CD14-positive monocyte (primary cell): Measurements from ENCODE around the gene TNFSF9. TPM values are rescaled to one million over a fixed set of nuclear protein-coding genes. Genes with fewer than 3 reads are reported as not detected.
A peak's percentile ranks its signal among the peaks of the same experiment; 100 is the strongest.

Experiments used
- DNase-seq, 3 donors: peaks; one replicate each; pipeline ENCODE4 v3.0.0-alpha.2; 2011 to 2022
- H2AFZ ChIP-seq: 2 replicates; pipeline ENCODE4 v1.6.0; 2012; ENCODE audit warnings: mild to moderate bottlenecking, low read depth, low read length, inconsistent platforms; ENCODE audit not compliant: insufficient read depth, poor library complexity, severe bottlenecking
- H3K27ac ChIP-seq, 2 donors: 1 replicate in 1 of 2; 2 replicates in 1 of 2; pipeline ENCODE4 v1.5.1; 2012 to 2013; ENCODE audit warnings: low read length in 2 of 2, control low read depth in 1 of 2, inconsistent platforms in 1 of 2, low read depth in 1 of 2, mild to moderate bottlenecking in 1 of 2
- H3K27me3 ChIP-seq, 2 donors: one replicate each; pipeline versions ENCODE4 v1.6.0 to v1.6.1; 2011 to 2013; ENCODE audit warnings: low read length in 2 of 2; ENCODE audit not compliant: control insufficient read depth in 2 of 2, insufficient read depth in 2 of 2
- H3K36me3 ChIP-seq, 2 donors: replicated peaks in 1 of 2; 1 replicate in 1 of 2; 2 replicates in 1 of 2; pipeline versions ENCODE4 v1.5.1 to v1.6.1; 2012 to 2013; ENCODE audit warnings: low read length in 2 of 2, control low read depth in 1 of 2, inconsistent platforms in 1 of 2, mild to moderate bottlenecking in 1 of 2; ENCODE audit not compliant: insufficient read depth in 2 of 2, control insufficient read depth in 1 of 2
- H3K4me1 ChIP-seq, 2 donors: 1 replicate in 1 of 2; 2 replicates in 1 of 2; pipeline versions ENCODE4 v1.5.1 to v1.6.1; 2012 to 2013; ENCODE audit warnings: low read length in 2 of 2, control low read depth in 1 of 2, inconsistent platforms in 1 of 2, mild to moderate bottlenecking in 1 of 2, moderate library complexity in 1 of 2; ENCODE audit not compliant: insufficient read depth in 2 of 2, control insufficient read depth in 1 of 2
- H3K4me2 ChIP-seq: replicated peaks from 2 replicates; pipeline ENCODE3; 2012; ENCODE audit warnings: low read length, moderate library complexity, mild to moderate bottlenecking; ENCODE audit not compliant: poor library complexity, severe bottlenecking; ENCODE audit errors: extremely low read depth
- H3K4me3 ChIP-seq, 3 experiments: fragments of 200-600 bp in 1 of 3; sonication (generic) in 1 of 3; replicated peaks in 1 of 3; 1 replicate in 2 of 3; 2 replicates in 1 of 3; pipeline ENCODE4 v1.5.1; 2011 to 2013; ENCODE audit warnings: low read length in 3 of 3, mild to moderate bottlenecking in 3 of 3, control low read depth in 2 of 3, low read depth in 2 of 3, inconsistent platforms in 1 of 3, moderate library complexity in 1 of 3
- H3K79me2 ChIP-seq: 2 replicates; pipeline ENCODE4 v1.6.0; 2012; ENCODE audit warnings: mild to moderate bottlenecking, control low read depth, inconsistent platforms, low read length, moderate library complexity; ENCODE audit not compliant: insufficient read depth
- H3K9ac ChIP-seq: 2 replicates; pipeline ENCODE4 v1.6.0; 2017; ENCODE audit warnings: low read length, mild to moderate bottlenecking; ENCODE audit not compliant: insufficient read depth, poor library complexity, severe bottlenecking
- H3K9me3 ChIP-seq, 2 donors: replicated peaks in 1 of 2; 1 replicate in 1 of 2; 2 replicates in 1 of 2; pipeline versions ENCODE4 v1.5.1 to v1.6.1; 2012 to 2013; ENCODE audit warnings: low read length in 2 of 2, control low read depth in 1 of 2; ENCODE audit not compliant: control insufficient read depth in 1 of 2, insufficient read depth in 1 of 2
- H4K20me1 ChIP-seq: 2 replicates; pipeline ENCODE4 v1.6.0; 2012; ENCODE audit warnings: mild to moderate bottlenecking, low read length, control low read depth, moderate library complexity; ENCODE audit not compliant: insufficient read depth
- H3K27ac Mint-ChIP-seq, 7 donors: one replicate each; pipeline ENCODE4 v1.8.0; 2020; ENCODE audit warnings: mild to moderate bottlenecking in 7 of 7, mixed read lengths in 7 of 7, moderate library complexity in 6 of 7, inconsistent platforms in 2 of 7
- H3K27me3 Mint-ChIP-seq, 3 donors: one replicate each; pipeline ENCODE4 v1.8.0; 2021 to 2022; ENCODE audit warnings: low read depth in 3 of 3, mild to moderate bottlenecking in 3 of 3, mixed read lengths in 3 of 3, moderate library complexity in 3 of 3, inconsistent platforms in 1 of 3
- H3K36me3 Mint-ChIP-seq, 2 donors: one replicate each; pipeline ENCODE4 v1.8.0; 2020; ENCODE audit warnings: mixed read lengths in 2 of 2, inconsistent platforms in 1 of 2, mild to moderate bottlenecking in 1 of 2
- H3K4me1 Mint-ChIP-seq: one replicate; pipeline ENCODE4 v1.8.0; 2020; ENCODE audit warnings: mild to moderate bottlenecking, mixed read lengths
- H3K4me3 Mint-ChIP-seq, 2 donors: one replicate each; pipeline ENCODE4 v1.8.0; 2020; ENCODE audit warnings: mild to moderate bottlenecking in 2 of 2, mixed read lengths in 2 of 2, moderate library complexity in 1 of 2
- H3K9me3 Mint-ChIP-seq, 7 donors: one replicate each; pipeline ENCODE4 v1.8.0; 2020 to 2022; ENCODE audit warnings: mixed read lengths in 7 of 7, mild to moderate bottlenecking in 6 of 7, moderate library complexity in 6 of 7, inconsistent platforms in 2 of 7
- CTCF ChIP-seq: fragments of 200-600 bp; IDR thresholded peaks from one replicate; pipeline ENCODE4 v1.8.0; 2022; ENCODE audit warnings: antibody characterized with exemption, mild to moderate bottlenecking
- WGBS: methylation state at CpG from one replicate; pipeline ENCODE4 v1.1.5; 2013; ENCODE audit warnings: missing lambda C conversion rate; ENCODE audit not compliant: insufficient coverage; 5-methylcytosine and 5-hydroxymethylcytosine counted together
- intact Hi-C, 2 donors: fragments of 100-400 bp; cut with micrococcal nuclease; formaldehyde crosslinking; loops; one replicate each; pipeline versions ENCODE4 v1.15.0 to v1.15.1; 2023
- polyA plus RNA-seq, 3 donors: library from polyadenylated mRNA; depleted of rRNA in 1 of 3; unstranded in 2 of 3; stranded (reverse) in 1 of 3; fragments of 300-500 nt in 2 of 3; fragments of >200 nt in 1 of 3; fragmentation: Illumina TruSeq in 2 of 3; gene quantifications; 1 replicate in 2 of 3; 2 replicates in 1 of 3; pipeline ENCODE4 v1.2.3, GENCODE V29; 2012 to 2021

TNFSF9 gene
- polyA plus RNA-seq, 3 donors, result 3.7 to 4.9 (median 4.3) TPM

- peak overlapping the region in 1 of 2 donors; percentile 44 for H3K4me3 Mint-ChIP-seq
- no peaks in the 10 kb centered on the region for H3K9me3 ChIP-seq
- peak overlapping the region in 1 of 7 donors; percentile 21 for H3K27ac Mint-ChIP-seq
- peaks cover 34% of the 10 kb centered on the region for H3K4me1 Mint-ChIP-seq
- TF ChIP-seq CTCF, result no peak
- 29% methylated on average over 8 of the region's 14 CpGs for WGBS
- H3K4me1 ChIP-seq, result peaks cover 27 to 39% of the 10 kb centered on the region in 2 donors
- H3K4me2 ChIP-seq, result no peak overlapping the region
- no peak overlapping the region for H3K9ac ChIP-seq
- H3K9me3 Mint-ChIP-seq, result peaks cover 0 to 4% (median 1%) of the 10 kb centered on the region in 7 donors
- no peaks in the 10 kb centered on the region for H3K36me3 Mint-ChIP-seq
- peaks cover 5 to 27% (median 18%) of the 10 kb centered on the region in 3 donors for H3K27me3 Mint-ChIP-seq
- peak overlapping the region; percentile 50 for H2AFZ ChIP-seq
- H4K20me1 ChIP-seq, result no peaks in the 10 kb centered on the region
- H3K27me3 ChIP-seq, result no peaks in the 10 kb centered on the region
- no peak overlapping the region for H3K27ac ChIP-seq
- no peaks in the 10 kb centered on the region for H3K36me3 ChIP-seq
- peak in 1 of 3 donors; percentile 55 for DNase-seq
- intact Hi-C loops, result loop anchor here (10.0 kb wide), 1 partner anchor 246 kb away; the partner anchor contains the start of gene SH2D3A (in 2 of the 2)
- H3K4me3 ChIP-seq, result no peak overlapping the region
- H3K79me2 ChIP-seq, result no peaks in the 10 kb centered on the region
Measured at GRCh38 chr19:6518145-6518911, 12.5 kb upstream of the TNFSF9 start.

- no peak for TF ChIP-seq CTCF
- no CpG with 5 or more reads among the region's 2 CpGs for WGBS
- intact Hi-C loops, result loop anchor here (10.0 kb wide), 1 partner anchor 246 kb away; the partner anchor contains the start of gene SH2D3A (in 2 of the 2)
- no peak overlapping the region for H2AFZ ChIP-seq
- H3K4me2 ChIP-seq, result no peak overlapping the region
- Mint-ChIP-seq H3K36me3 (no peaks in the 10 kb centered on the region), H3K27me3 (peaks cover 5 to 29% (median 18%) of the 10 kb centered on the region in 3 donors), H3K4me1 (peaks cover 34% of the 10 kb centered on the region), H3K4me3 (peak overlapping the region in 1 of 2 donors; percentile 44), H3K9me3 (peaks cover 0 to 4% (median 1%) of the 10 kb centered on the region in 7 donors), H3K27ac (no peak overlapping the region)
- no peaks in the 10 kb centered on the region for H3K79me2 ChIP-seq
- H3K36me3 ChIP-seq, result no peaks in the 10 kb centered on the region
- no peaks in the 10 kb centered on the region for H3K9me3 ChIP-seq
- no peak for DNase-seq
- H3K27ac ChIP-seq, result no peak overlapping the region
- no peaks in the 10 kb centered on the region for H3K27me3 ChIP-seq
- no peak overlapping the region for H3K4me3 ChIP-seq
- no peaks in the 10 kb centered on the region for H4K20me1 ChIP-seq
- no peak overlapping the region for H3K9ac ChIP-seq
- H3K4me1 ChIP-seq, result peaks cover 27 to 39% of the 10 kb centered on the region in 2 donors
Measured at GRCh38 chr19:6519289-6519688, 11.5 kb upstream of the TNFSF9 start.
